Measurements from ENCODE around the gene APIP. TPM values are rescaled to one million over a fixed set of nuclear protein-coding genes. Genes with fewer than 3 reads are reported as not detected.

The APIP gene
- total RNA-seq, 1 experiment from 2014 or later = 31.3 TPM

- H3K9ac ChIP-seq (ENCODE audit: extremely low read depth, insufficient read length, low read length) = no peak overlapping the region
- H3T11ph ChIP-seq (ENCODE audit: low read length) = no peak overlapping the region
- no peak overlapping the region for H4K8ac ChIP-seq (replicated peaks; ENCODE audit: insufficient read length, low read depth, low read length)
- Mint-ChIP-seq H3K9me3 (no peaks in the 10 kb centered on the region), H3K27ac (no peak overlapping the region; a peak in 1 of 7 replicates), H3K4me3 (no peak overlapping the region), H3K27me3 (ENCODE audit: low read depth) (no peaks in the 10 kb centered on the region), H3K36me3 (ENCODE audit: insufficient read depth in 1 of 3, low read depth in 3 of 3) (peaks cover 0 to 10% (median 0%) of the 10 kb centered on the region in 3 experiments; a peak in 3 of 7 replicates), H3K4me1 (peaks cover 18 to 28% of the 10 kb centered on the region in 2 experiments)
- no peak overlapping the region for H3K4ac ChIP-seq (ENCODE audit: low read depth, low read length)
- H3K27me3 ChIP-seq (ENCODE audit: insufficient read depth, low read length) = no peaks in the 10 kb centered on the region
- no peak overlapping the region for H2BK120ac ChIP-seq (ENCODE audit: low read depth, low read length, poor library complexity, severe bottlenecking)
- no CpG with 5 or more reads among the region's 7 CpGs for WGBS (ENCODE audit: extremely low coverage, insufficient read length, low lambda C conversion rate)
- no peak overlapping the region for H3K14ac ChIP-seq (ENCODE audit: insufficient read depth, low read length)
- no peaks in the 10 kb centered on the region for H3K79me1 ChIP-seq (ENCODE audit: insufficient read depth, low read depth, low read length, poor library complexity, severe bottlenecking)
- no peak overlapping the region for H2BK15ac ChIP-seq (ENCODE audit: low read depth, low read length)
- peaks cover 5% of the 10 kb centered on the region; the same call in 1 of the 2 replicates for H3K79me2 ChIP-seq (ENCODE audit: insufficient read depth, low read length)
- H3K23me2 ChIP-seq (ENCODE audit: insufficient read length, low read depth, low read length, poor library complexity, severe bottlenecking) = no peaks in the 10 kb centered on the region
- H2BK12ac ChIP-seq (ENCODE audit: insufficient read length, low read depth, low read length) = no peak overlapping the region
- no peaks in the 10 kb centered on the region; the same call in 1 of the 2 replicates for H3K4me1 ChIP-seq (ENCODE audit: insufficient read depth, low read length)
- no peak overlapping the region for H2BK5ac ChIP-seq (ENCODE audit: insufficient read length, low read length)
- H4K91ac ChIP-seq (ENCODE audit: insufficient read length, low read depth, low read length) = no peak overlapping the region
- no peaks in the 10 kb centered on the region for H3K9me3 ChIP-seq (ENCODE audit: control insufficient read depth, low read depth, low read length)
- H4K5ac ChIP-seq (ENCODE audit: insufficient read length, low read depth, low read length) = no peak overlapping the region
- H3K56ac ChIP-seq (ENCODE audit: insufficient read length, low read depth, low read length) = no peak overlapping the region
- H2AFZ ChIP-seq (ENCODE audit: low read length) = no peak overlapping the region
- no peak overlapping the region for H2BK20ac ChIP-seq (ENCODE audit: low read depth, low read length, poor library complexity, severe bottlenecking)
- no peak overlapping the region for H3K23ac ChIP-seq (ENCODE audit: insufficient read length, low read depth, low read length)
- no peak overlapping the region for H3K4me2 ChIP-seq (ENCODE audit: insufficient read depth, insufficient read length, low read length)
- no peaks in the 10 kb centered on the region for H4K20me1 ChIP-seq (ENCODE audit: control insufficient read depth, insufficient read depth, insufficient read length)
- TF ChIP-seq CTCF (conservative IDR thresholded peaks at IDR 0.05) = no peak
- no peak for DNase-seq
- H3K18ac ChIP-seq (ENCODE audit: insufficient read length, low read depth, low read length) = no peak overlapping the region
- H3K27ac ChIP-seq (ENCODE audit: insufficient read length, low read depth, low read length) = no peak overlapping the region
- no peak overlapping the region for H2AK5ac ChIP-seq (ENCODE audit: insufficient read length, low read length)
Observed at GRCh38 chr11:34928960-34929680, 12.9 kb upstream of the APIP start.
